Ovary (tissue), 9 donors: Measurements from ENCODE around the gene RRP1B. TPM values are rescaled to one million over a fixed set of nuclear protein-coding genes. Genes with fewer than 3 reads are reported as not detected.

Source experiments
- DNase-seq, 5 donors: peaks; one replicate each; pipeline ENCODE4 v3.0.0-alpha.2; 2019 to 2020
- H3K27ac ChIP-seq, 2 donors: fragments of 200-600 bp; one replicate each; pipeline versions ENCODE4 v1.5.1 to v1.8.0; 2019 to 2022
- H3K27me3 ChIP-seq: fragments of 200-600 bp; one replicate; pipeline ENCODE4 v1.8.0; 2022
- H3K36me3 ChIP-seq: fragments of 200-600 bp; sonication (generic); one replicate; pipeline ENCODE4 v1.5.1; 2019
- H3K4me1 ChIP-seq: one replicate; pipeline ENCODE4 v1.8.1; 2013; ENCODE audit warnings: mild to moderate bottlenecking, moderate library complexity; ENCODE audit not compliant: insufficient read depth
- H3K4me3 ChIP-seq: fragments of 200-600 bp; sonication (generic); one replicate; pipeline ENCODE4 v1.5.1; 2017
- H3K9me3 ChIP-seq, 2 donors: fragments of 200-600 bp in 1 of 2; sonication (generic) in 1 of 2; one replicate each; pipeline versions ENCODE4 v1.5.1 to v1.8.1; 2013 to 2019; ENCODE audit warnings: mild to moderate bottlenecking in 1 of 2, moderate library complexity in 1 of 2
- EP300 ChIP-seq: sonication (generic); formaldehyde crosslinking; IDR thresholded peaks from one replicate; pipeline ENCODE4 v1.6.1; 2017; ENCODE audit warnings: antibody characterized with exemption
- POLR2A ChIP-seq: fragments of 450-650 bp; IDR thresholded peaks from one replicate; pipeline ENCODE4 v1.6.1; 2017; ENCODE audit warnings: antibody characterized with exemption, mild to moderate bottlenecking, moderate library complexity
- whole genome bisulfite sequencing, 3 donors: extraction: QIAGEN DNeasy Blood & Tissue Kit in 1 of 3; methylation state at CpG; one replicate each; pipeline versions ENCODE4 v1.1.5 to v1.1.7; 2013 to 2017; 5-methylcytosine and 5-hydroxymethylcytosine counted together
- intact Hi-C, 4 donors: fragments of 100-400 bp; cut with DNase I; formaldehyde crosslinking; loops; one replicate each; pipeline versions ENCODE4 v1.11.0 to v1.15.1; 2022 to 2023
- polyA plus RNA-seq, 2 donors: library from polyadenylated mRNA; stranded (reverse); fragments of 200-250 nt in 1 of 2; fragments of 350-450 nt in 1 of 2; fragmentation: Illumina TruSeq in 1 of 2; extraction: RNeasy Lipid Tissue Mini Kit (QIAGEN cat#74804) in 1 of 2; gene quantifications; one replicate each; pipeline ENCODE4 v1.2.3, GENCODE V29; 2013 to 2014
- total RNA-seq, 7 donors: library from RNA; depleted of rRNA in 2 of 7; stranded (reverse); fragments of >200 nt in 2 of 7; fragmentation: NEBNext Ultra II Directional in 3 of 7; extraction: Animal tissue kit (Norgen Biotek cat#: 25700) in 3 of 7; gene quantifications; one replicate each; pipeline versions ENCODE4 v1.1.0 to v1.2.4, GENCODE V29; 2016 to 2023
- TF ChIP-seq, protein P1 (sequence below), 3 donors: fragments of 450-650 bp in 2 of 3; fragments of 200-600 bp in 1 of 3; IDR thresholded peaks; one replicate each; pipeline versions ENCODE4 v1.5.1 to v1.8.0; 2016 to 2022; ENCODE audit warnings: antibody characterized with exemption in 3 of 3, mild to moderate bottlenecking in 1 of 3
- donor health status: DM: no; HTN: no; CAD: no; lungs with moderate emphysema.
- donor health status: DM: no; HTN: no; CAD: no.
- donor health status: Bipolar disorder and iron deficiency.
- donor health status: DM: yes; HTN: yes; CAD: no.
- donor health status: DM: no; HTN: no; CAD: no.
- donor health status: DM: yes; HTN: yes; CAD: no.

Gene RRP1B
- total and polyA plus RNA-seq, 9 donors: 11.3 to 31.8 (median 28.4) TPM

DNA sequence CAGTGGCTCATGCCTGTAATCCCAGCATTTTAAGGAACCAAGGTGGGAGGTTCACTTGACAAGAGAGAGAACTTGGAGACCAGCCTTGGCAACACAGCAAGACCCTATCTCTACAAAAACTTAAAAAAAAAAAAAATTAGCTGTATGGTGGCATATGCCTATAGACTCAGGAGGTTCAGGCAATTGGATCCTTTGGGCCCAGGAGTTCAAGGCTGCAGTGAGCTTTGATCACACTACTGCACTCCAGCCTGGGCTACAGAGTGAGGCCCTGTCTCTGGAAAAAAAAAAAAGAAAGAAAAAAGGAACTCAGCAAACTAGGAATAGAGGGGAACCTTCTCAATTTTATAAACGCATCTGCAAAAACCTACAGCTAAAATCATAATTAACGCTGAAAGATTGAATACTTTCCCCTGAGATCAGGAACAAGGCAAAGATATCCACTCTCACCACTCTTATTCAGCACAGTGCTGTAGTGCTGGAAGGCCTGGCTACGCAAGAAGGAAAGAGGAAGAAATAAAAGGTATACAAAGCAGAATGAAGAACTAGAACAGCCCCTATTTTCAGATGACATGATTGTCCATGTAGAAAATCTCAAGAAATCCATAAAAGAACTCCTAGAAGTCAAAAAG, 21.7 kb upstream of the RRP1B start:
- Histone ChIP-seq H3K9me3 (no peaks in the 10 kb centered on the region), H3K4me3 (no peak overlapping the region), H3K4me1 (no peaks in the 10 kb centered on the region), H3K27me3 (no peaks in the 10 kb centered on the region), H3K27ac (no peak overlapping the region), H3K36me3 (no peaks in the 10 kb centered on the region)
- whole genome bisulfite sequencing, 3 donors: 92 to 94% (median 93%) methylated on average over 3 of the region's 3 CpGs
- intact Hi-C loops: no loop called here
- no peak for DNase-seq
- TF ChIP-seq, protein P1, sequence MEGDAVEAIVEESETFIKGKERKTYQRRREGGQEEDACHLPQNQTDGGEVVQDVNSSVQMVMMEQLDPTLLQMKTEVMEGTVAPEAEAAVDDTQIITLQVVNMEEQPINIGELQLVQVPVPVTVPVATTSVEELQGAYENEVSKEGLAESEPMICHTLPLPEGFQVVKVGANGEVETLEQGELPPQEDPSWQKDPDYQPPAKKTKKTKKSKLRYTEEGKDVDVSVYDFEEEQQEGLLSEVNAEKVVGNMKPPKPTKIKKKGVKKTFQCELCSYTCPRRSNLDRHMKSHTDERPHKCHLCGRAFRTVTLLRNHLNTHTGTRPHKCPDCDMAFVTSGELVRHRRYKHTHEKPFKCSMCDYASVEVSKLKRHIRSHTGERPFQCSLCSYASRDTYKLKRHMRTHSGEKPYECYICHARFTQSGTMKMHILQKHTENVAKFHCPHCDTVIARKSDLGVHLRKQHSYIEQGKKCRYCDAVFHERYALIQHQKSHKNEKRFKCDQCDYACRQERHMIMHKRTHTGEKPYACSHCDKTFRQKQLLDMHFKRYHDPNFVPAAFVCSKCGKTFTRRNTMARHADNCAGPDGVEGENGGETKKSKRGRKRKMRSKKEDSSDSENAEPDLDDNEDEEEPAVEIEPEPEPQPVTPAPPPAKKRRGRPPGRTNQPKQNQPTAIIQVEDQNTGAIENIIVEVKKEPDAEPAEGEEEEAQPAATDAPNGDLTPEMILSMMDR (IDR thresholded peaks at IDR 0.05): no peak
- TF ChIP-seq POLR2A: no peak

DNA sequence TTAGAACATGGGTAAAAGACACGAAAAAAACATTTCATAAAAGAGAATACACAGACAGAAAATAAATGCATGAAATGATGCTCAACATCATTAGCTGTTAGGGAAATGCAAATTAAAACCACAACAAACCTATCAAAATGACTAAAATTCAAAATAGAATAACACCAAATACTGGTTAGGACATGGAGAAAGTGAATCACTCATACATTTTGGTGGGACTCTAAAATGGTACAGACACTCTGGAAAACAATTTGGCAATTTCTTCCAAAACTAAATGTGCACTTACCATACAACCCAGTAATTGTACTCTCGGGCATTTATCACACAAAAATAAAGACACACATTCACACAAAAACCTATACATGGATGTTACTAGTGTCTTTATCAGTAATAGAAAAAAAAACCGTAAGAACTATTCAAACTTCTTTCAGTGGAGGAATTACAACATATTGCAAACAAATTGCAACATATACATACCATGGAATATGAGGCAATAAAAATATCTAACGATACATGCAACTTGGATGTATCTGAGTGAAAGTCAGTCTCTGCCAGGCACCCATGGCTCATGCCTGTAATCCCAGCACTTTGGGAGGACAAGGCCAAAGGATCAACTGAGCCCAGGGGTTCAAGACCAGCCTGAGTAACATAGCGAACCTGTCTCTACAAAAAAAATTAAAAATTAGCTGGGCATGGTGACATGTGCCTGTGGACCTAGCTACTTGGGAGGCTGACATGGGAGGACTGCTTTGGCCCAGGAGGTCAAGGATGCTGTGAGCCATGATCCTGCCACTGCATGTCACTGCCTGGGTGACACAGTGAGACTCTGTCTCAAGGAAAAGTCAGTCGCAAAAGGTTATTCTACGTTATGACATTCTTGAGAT, 19.6 kb upstream of the RRP1B start:
- intact Hi-C loops: loop anchor here in 1 of 4 donors (5.0 kb wide), 1 partner anchor 287 kb away; no protein-coding TSS in a partner anchor
- 71 to 78% (median 76%) methylated on average over 7 of the region's 7 CpGs for WGBS, 3 donors
- no peaks in the 10 kb centered on the region for H3K36me3 ChIP-seq

GRCh38 chr21:43640400-43640799, 19.0 kb upstream of the RRP1B start:
- TF ChIP-seq POLR2A: no peak
- TF ChIP-seq EP300: no peak
- TF ChIP-seq, protein P1 (IDR thresholded peaks at IDR 0.05): no peak
- intact Hi-C loops: loop anchor here in 1 of 4 donors (5.0 kb wide), 1 partner anchor 288 kb away; no protein-coding TSS in a partner anchor
- Histone ChIP-seq H3K9me3 (no peaks in the 10 kb centered on the region), H3K36me3 (no peaks in the 10 kb centered on the region), H3K27ac (no peak overlapping the region), H3K4me1 (no peaks in the 10 kb centered on the region), H3K4me3 (no peak overlapping the region), H3K27me3 (no peaks in the 10 kb centered on the region)
- DNase-seq: no peak
- 73 to 79% (median 75%) methylated on average over 3 of the region's 3 CpGs for WGBS, 3 donors

More for the DNA sequence above, 19.6 kb upstream of the RRP1B start:
- Histone ChIP-seq H3K4me1 (no peaks in the 10 kb centered on the region), H3K4me3 (no peak overlapping the region), H3K9me3 (no peaks in the 10 kb centered on the region), H3K27ac (no peak overlapping the region), H3K27me3 (no peaks in the 10 kb centered on the region)
- DNase-seq: no peak
- TF ChIP-seq, protein P1 (IDR thresholded peaks at IDR 0.05): no peak
- TF ChIP-seq EP300 (no peak), POLR2A (no peak)

DNA sequence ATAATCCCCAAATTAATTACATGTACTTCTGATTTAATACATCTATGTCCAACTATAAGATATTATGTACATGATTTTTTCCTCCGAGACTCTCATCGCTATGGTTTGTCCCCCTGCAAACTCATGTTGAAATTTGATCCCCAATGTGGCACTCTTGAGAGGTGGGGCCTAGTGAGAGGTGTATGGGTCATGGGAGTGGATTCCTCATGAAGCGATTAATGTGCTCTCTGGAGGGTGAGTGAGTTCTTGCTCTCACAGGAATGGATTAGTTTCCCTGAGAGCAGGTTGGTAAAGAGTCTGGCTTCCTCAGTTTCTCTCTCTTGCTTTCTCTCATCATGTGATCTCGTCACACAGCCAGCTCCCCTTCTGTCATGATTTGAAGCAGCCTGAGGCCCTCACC, 16.2 kb upstream of the RRP1B start:
- no peaks in the 10 kb centered on the region for H3K36me3 ChIP-seq
- no peaks in the 10 kb centered on the region for H3K4me1 ChIP-seq
- no peak overlapping the region for H3K27ac ChIP-seq
- WGBS, 3 donors: 88 to 95% (median 93%) methylated on average over 4 of the region's 4 CpGs
- H3K4me3 ChIP-seq: no peak overlapping the region
- H3K9me3 ChIP-seq: no peaks in the 10 kb centered on the region
- DNase-seq: no peak
- intact Hi-C loops: loop anchor here in 1 of 4 donors (5.0 kb wide), 1 partner anchor 291 kb away; no protein-coding TSS in a partner anchor
- H3K27me3 ChIP-seq: no peaks in the 10 kb centered on the region
- TF ChIP-seq, protein P1 (IDR thresholded peaks at IDR 0.05): no peak
- TF ChIP-seq EP300: no peak
- no peak for TF ChIP-seq POLR2A
